T-helper 17 cell (primary cell): ENCODE measurements around the gene ARL6IP4. TPM values are rescaled to one million over a fixed set of nuclear protein-coding genes. Genes with fewer than 3 reads are reported as not detected.
A peak's percentile ranks its signal among the peaks of the same experiment; 100 is the strongest.

ENCODE experiments used
- ATAC-seq: fragments of 150-1000 bp; cut with Tn5 transposase; 2 replicates; pipeline ENCODE4 v1.10.0; 2021; ENCODE audit warnings: mild to moderate bottlenecking, moderate library complexity
- DNase-seq, 3 donors: peaks; one replicate each; pipeline versions ENCODE4 v3.0.0 to v3.0.0-alpha.2; 2020 to 2021
- H3K9me3 ChIP-seq: one replicate; pipeline ENCODE4 v1.7.0; 2013; ENCODE audit warnings: low read length, mild to moderate bottlenecking; ENCODE audit not compliant: control insufficient read depth, poor library complexity, severe bottlenecking
- H3K27ac Mint-ChIP-seq: one replicate; pipeline ENCODE4 v1.8.0; 2022; ENCODE audit warnings: mild to moderate bottlenecking, moderate library complexity, mixed read lengths
- H3K27me3 Mint-ChIP-seq: one replicate; pipeline ENCODE4 v1.8.0; 2022; ENCODE audit warnings: mixed read lengths
- H3K36me3 Mint-ChIP-seq: one replicate; pipeline ENCODE4 v1.8.0; 2022; ENCODE audit warnings: low read depth, mixed read lengths
- H3K4me1 Mint-ChIP-seq: one replicate; pipeline ENCODE4 v1.8.0; 2022; ENCODE audit warnings: mild to moderate bottlenecking, mixed read lengths
- H3K4me3 Mint-ChIP-seq: one replicate; pipeline ENCODE4 v1.8.0; 2022; ENCODE audit warnings: mild to moderate bottlenecking, moderate library complexity, mixed read lengths
- total RNA-seq, 4 donors: library from RNA in 2 of 4; stranded (reverse) in 2 of 4; gene quantifications; one replicate each; pipeline ENCODE4 v1.2.3 and lab custom pipeline; 2022 to 2026

ARL6IP4 gene
- total RNA-seq, 2 donors from 2014 or later = 109 to 131 TPM

DNA sequence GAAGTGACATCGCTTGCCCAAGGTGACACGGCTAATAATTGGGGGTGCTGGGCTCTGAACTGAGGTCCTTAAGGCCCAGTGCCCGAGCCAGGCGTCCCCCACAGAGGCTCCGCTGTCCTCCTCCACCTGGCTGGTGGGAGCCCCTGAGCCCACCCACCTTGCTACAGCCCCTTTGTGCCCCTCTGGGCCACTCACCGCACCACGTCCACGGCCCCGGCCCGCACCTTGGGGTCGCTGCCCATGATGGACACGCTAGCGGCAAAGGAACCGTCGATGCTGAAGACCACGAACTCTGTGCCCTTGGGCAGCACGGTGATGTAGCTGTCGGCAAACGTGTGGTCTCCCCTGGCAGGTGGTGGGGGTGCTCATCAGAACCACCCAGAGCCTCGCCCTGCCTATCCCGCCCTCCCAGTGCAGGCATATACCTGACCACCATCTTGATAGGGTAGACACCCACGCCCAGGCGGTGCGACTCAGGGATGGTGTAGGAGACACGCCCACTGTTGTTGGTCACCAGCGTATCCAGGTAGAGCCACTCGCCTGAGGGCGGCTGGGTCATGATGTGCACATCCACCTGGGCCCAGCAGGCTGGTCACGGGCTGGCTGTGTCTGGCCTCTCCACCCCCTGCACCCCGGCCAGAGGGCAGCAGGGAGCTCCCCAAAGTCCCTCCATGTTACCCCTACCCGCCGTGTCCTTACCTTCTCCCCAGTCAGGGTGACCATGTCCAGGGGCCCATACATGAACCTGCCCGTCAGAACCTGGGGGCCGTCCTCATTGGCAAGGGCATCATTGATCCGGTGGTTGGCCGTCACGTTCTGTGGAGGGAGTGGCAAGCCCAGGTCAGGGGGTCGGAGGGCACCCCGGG lies 6.8 kb downstream of the ARL6IP4 start:
- Mint-ChIP-seq H3K36me3 (no peaks in the 10 kb centered on the region), H3K27ac (no peak overlapping the region), H3K4me1 (peaks cover 17% of the 10 kb centered on the region), H3K27me3 (no peaks in the 10 kb centered on the region), H3K4me3 (no peak overlapping the region)
- DNase-seq (no peak), ATAC-seq (no peak)
- H3K9me3 ChIP-seq = no peaks in the 10 kb centered on the region

DNA sequence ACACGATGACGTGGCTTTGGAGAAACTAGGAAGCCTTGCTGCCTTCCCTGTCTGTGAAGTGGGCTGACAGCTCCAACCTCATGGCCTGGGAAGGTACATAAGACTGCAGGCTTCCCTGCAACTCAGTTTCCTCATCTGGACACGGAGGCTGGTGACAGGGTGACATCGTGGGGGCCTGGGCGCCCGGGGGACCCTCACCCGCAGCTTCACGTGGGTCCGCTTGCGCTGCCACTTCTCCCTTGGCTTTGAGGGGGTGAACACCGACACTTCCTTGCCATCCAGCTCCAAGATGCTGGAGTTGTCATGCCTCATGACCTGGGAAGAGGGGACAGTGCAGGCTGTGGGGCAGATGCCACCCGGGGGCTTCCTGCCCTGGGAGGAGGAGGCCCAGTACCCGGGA lies 7.6 kb downstream of the ARL6IP4 start:
- ATAC-seq (no peak), DNase-seq (no peak)
- no peaks in the 10 kb centered on the region for H3K9me3 ChIP-seq
- Mint-ChIP-seq H3K4me3 (no peak overlapping the region), H3K27me3 (no peaks in the 10 kb centered on the region), H3K36me3 (no peaks in the 10 kb centered on the region), H3K27ac (no peak overlapping the region), H3K4me1 (peaks cover 13% of the 10 kb centered on the region)

DNA sequence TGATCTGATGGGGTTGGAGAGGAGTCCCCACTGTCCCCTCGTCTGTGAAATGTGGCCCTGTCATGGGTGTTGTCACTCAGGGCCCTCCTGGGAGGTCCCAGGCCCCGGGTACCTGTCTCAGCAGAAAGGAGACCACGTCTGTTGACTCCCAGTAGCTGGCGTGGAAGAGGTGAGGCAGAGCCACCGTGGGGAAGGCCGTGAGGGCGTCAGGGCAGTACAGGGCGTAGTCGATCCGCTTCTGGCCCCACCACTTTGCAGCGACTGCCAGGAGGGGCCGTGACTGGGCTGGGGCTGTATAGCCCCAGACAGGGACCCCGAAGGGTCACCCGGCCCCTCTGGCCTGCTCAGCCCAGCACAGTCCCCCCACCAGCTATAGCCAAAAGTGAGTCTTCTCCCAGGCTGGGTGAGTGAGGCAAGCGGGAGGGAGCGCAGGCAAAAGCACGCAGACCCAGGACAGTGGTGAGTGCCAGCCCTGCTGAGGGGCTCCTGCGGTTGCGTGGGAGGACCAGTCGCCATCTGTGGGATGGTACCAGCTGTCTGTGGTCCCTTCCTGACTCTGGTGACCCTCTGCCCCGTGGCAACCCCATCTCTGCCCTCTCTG lies 8.2 kb downstream of the ARL6IP4 start:
- H3K27me3 Mint-ChIP-seq = no peaks in the 10 kb centered on the region
- no peak overlapping the region for H3K4me3 Mint-ChIP-seq
- ATAC-seq (no peak), DNase-seq (no peak)
- no peak overlapping the region for H3K27ac Mint-ChIP-seq
- H3K4me1 Mint-ChIP-seq = peaks cover 6% of the 10 kb centered on the region
- H3K36me3 Mint-ChIP-seq = no peaks in the 10 kb centered on the region
- no peaks in the 10 kb centered on the region for H3K9me3 ChIP-seq

DNA sequence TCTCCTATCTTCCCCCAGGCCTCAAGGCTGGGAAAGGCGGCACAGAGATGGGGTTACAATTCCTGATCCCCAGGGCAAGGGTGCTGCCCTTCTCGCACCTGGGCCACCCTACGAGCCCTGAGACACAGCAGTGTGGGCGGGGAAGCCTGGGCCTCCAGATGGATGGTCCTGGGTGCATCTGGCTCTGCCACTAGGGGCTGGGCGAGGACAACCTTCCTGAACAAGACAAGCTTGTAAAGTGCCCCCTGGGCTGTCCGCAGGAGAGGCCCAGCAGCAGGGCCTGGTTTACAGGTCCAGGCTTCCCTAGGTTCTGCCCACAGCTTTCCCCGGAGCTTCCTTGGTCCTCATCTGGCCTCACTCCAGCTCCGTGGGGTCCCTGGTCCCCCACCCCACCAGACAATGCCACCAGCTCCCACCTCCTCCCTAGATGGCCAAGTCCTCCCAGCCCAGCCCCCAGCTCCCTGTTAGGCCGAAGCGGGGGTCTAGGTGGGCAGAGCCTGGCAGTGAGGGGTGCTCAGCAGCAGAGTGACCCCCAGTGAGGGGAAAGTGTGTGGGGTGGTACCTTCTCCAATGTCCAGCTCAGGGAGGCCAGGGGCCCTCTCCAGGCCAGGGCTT lies 8.9 kb downstream of the ARL6IP4 start:
- Mint-ChIP-seq H3K27me3 (no peaks in the 10 kb centered on the region), H3K4me3 (no peak overlapping the region), H3K36me3 (no peaks in the 10 kb centered on the region), H3K4me1 (peaks cover 2% of the 10 kb centered on the region), H3K27ac (no peak overlapping the region)
- no peaks in the 10 kb centered on the region for H3K9me3 ChIP-seq
- DNase-seq (no peak), ATAC-seq (no peak)

DNA sequence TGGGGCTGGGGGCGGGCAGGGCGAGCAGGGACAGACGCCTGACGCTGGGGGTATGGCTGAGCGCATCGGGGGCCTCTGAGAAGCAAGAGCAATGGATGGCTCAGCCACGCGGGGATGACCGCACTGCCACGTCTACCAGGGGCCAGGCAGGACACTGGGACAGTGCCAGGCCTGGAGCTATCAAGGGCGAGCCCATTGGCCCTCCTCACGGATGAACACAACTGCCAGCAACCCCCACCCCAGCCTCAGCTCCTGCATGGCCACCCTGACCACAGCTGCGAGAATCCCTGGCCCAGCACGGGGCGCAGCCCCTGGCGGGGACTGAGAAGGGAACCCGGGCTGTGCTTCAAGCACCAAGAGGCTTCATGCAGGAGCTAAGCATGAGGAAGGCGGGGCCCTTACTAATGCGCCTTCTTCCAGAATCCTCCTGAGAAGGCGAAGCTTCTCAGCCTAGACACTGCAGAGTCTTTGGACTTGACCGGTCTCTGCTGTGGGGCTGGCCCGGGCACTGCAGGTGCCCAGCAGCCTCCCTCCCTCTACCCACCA lies 9.5 kb downstream of the ARL6IP4 start:
- no peak for ATAC-seq
- peaks cover 2% of the 10 kb centered on the region for H3K4me1 Mint-ChIP-seq
- no peaks in the 10 kb centered on the region for H3K27me3 Mint-ChIP-seq
- H3K27ac Mint-ChIP-seq = no peak overlapping the region
- no peak for DNase-seq
- H3K9me3 ChIP-seq = no peaks in the 10 kb centered on the region
- no peaks in the 10 kb centered on the region for H3K36me3 Mint-ChIP-seq
- no peak overlapping the region for H3K4me3 Mint-ChIP-seq

DNA sequence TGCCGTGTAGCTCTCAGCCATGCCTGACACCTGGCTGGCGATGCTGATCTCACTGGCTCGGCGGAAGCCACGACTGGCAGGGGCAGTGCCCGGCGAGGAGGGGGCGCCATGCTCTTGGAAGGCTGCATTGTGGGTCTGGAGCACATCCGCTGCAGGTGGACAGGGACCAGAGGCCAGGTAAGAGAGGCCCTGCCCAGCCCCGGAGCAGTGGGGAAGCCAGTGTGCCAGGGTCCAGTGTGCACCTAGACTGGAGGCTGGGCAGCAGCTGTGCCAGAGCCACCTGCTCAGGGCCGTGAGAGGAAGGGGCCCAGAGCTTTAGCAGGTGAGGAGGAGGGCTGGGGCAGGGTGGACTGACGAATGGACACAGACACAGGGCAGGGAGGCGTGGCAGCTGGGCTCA lies 10.1 kb downstream of the ARL6IP4 start:
- Mint-ChIP-seq H3K27ac (no peak overlapping the region), H3K36me3 (no peaks in the 10 kb centered on the region), H3K27me3 (no peaks in the 10 kb centered on the region), H3K4me1 (peaks cover 2% of the 10 kb centered on the region), H3K4me3 (no peak overlapping the region)
- no peaks in the 10 kb centered on the region for H3K9me3 ChIP-seq
- no peak for ATAC-seq
- DNase-seq = no peak

DNA sequence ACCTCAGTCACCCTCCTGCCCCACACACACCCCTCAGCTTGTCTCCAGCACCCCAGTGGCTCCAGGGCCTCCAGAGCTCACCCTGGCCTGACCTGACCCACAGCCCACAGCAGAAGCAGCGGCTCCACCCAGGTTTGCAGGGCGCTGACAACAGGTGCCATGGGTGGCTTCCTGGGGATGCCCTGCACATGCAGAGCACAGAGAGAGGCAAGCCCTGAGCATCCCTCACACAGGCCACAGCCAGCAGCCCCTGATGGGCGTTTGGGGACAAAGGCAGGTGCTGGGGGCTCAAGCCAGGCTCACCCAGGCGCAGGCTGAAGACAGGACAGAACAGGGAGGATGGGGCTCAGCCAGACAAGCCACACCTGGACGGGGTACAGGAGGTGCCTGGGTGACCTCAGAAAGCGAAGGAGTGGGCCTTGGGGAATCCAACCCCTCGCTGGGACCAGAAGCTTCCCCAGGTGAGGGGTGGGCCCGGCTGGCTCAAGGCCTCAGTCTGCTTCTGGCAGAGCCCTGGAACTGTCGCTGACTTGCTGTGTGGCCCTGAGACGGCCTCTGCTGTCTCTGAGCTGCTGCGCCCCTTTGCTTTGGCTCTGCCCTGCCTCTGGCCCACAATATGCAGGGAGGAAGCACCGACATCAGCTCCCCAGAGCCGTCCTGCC lies 10.6 kb downstream of the ARL6IP4 start:
- Mint-ChIP-seq H3K27me3 (no peaks in the 10 kb centered on the region), H3K4me1 (peaks cover 2% of the 10 kb centered on the region), H3K4me3 (no peak overlapping the region), H3K36me3 (no peaks in the 10 kb centered on the region), H3K27ac (no peak overlapping the region)
- ATAC-seq (no peak), DNase-seq (no peak)
- no peaks in the 10 kb centered on the region for H3K9me3 ChIP-seq

DNA sequence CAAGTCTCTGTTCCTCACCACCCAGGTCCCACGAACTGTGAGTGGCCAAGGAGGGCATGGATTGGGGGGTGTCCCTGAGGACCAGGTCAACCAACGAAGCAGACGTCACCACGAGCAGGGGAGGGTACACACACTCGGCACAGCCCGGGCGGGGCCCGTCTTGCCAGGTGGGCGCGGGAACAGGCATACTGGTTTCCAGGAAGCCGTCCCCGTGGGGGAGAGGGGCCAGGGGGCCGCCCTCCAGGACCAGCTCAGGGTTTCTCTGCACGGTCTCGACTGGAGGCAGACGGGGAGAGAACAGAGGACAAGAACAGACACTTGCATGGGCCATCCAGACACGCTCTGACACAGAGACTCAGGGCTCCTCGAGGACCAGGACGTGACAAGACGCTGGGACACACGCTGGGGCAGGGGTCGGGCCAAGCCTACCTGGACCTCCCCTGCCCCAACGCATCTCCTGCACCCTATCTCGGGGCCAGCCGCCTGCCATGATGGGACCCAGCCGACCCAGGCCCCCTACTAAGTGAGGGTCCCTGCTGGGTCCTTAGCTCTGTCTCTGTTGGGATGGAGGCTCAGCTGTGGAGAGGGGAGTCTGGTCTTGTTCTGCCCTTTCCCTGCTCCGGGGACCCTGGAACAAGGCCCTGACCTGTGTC lies 11.3 kb downstream of the ARL6IP4 start:
- H3K27ac Mint-ChIP-seq = no peak overlapping the region

DNA sequence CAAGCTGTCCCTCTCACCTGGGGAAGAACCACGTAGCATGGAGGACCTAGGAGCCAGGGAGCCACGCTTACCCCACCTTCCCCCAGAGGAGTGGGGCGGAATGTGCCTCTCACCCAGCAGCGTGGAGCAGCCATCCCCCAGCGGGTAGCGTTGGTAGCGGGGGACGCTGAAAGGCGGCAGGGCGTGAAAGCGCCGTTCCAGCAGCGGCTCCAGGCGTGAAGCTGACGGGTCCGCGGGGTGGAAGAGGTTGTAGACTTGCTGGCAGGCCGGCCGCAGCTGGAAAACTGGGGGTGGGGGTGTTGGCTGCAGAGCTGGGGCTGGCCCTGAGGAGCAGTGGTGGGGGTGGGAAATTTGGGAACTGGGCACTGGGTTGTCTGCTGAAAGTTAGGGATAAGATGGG lies 11.9 kb downstream of the ARL6IP4 start:
- no peaks in the 10 kb centered on the region for H3K9me3 ChIP-seq
- ATAC-seq (no peak), DNase-seq (no peak)
- Mint-ChIP-seq H3K36me3 (no peaks in the 10 kb centered on the region), H3K27ac (no peak overlapping the region), H3K27me3 (no peaks in the 10 kb centered on the region), H3K4me1 (peaks cover 2% of the 10 kb centered on the region), H3K4me3 (no peak overlapping the region)

More for the DNA sequence above, 11.3 kb downstream of the ARL6IP4 start:
- DNase-seq (no peak), ATAC-seq (no peak)
- Mint-ChIP-seq H3K36me3 (no peaks in the 10 kb centered on the region), H3K27me3 (no peaks in the 10 kb centered on the region), H3K4me3 (no peak overlapping the region), H3K4me1 (peaks cover 2% of the 10 kb centered on the region)
- no peaks in the 10 kb centered on the region for H3K9me3 ChIP-seq

DNA sequence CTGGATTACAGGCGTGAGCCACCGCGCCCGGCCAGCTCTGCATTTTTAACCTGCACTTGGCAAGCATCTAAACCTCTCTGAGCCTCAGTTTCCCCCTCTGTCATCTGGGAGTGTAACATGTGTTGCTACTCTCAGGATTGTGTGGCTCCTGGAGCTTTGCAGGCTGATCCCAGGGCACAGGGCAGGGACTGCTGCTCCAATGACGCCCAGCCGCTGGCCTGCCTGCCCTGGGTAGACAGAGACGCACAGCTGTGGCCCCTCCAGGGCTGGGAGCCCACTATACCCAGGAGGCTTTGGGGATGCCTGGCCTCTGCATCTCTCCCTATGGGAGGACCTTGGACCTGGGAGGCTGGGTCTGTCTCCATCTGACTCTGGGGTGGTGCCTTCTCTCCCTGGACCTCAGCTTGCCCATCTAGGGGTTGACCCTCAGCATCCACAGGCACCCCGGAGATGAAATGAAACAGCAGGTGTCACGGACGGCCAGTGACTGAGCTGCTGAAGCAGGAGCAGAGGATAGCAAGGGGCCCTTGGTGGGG lies 13.7 kb downstream of the ARL6IP4 start:
- H3K36me3 Mint-ChIP-seq = no peaks in the 10 kb centered on the region
- H3K4me3 Mint-ChIP-seq = no peak overlapping the region
- ATAC-seq (no peak), DNase-seq (peak in 1 of 3 donors; percentile 7)
- no peaks in the 10 kb centered on the region for H3K27me3 Mint-ChIP-seq
- H3K4me1 Mint-ChIP-seq = no peaks in the 10 kb centered on the region
- no peaks in the 10 kb centered on the region for H3K9me3 ChIP-seq
- peak overlapping the region; percentile 66 for H3K27ac Mint-ChIP-seq

DNA sequence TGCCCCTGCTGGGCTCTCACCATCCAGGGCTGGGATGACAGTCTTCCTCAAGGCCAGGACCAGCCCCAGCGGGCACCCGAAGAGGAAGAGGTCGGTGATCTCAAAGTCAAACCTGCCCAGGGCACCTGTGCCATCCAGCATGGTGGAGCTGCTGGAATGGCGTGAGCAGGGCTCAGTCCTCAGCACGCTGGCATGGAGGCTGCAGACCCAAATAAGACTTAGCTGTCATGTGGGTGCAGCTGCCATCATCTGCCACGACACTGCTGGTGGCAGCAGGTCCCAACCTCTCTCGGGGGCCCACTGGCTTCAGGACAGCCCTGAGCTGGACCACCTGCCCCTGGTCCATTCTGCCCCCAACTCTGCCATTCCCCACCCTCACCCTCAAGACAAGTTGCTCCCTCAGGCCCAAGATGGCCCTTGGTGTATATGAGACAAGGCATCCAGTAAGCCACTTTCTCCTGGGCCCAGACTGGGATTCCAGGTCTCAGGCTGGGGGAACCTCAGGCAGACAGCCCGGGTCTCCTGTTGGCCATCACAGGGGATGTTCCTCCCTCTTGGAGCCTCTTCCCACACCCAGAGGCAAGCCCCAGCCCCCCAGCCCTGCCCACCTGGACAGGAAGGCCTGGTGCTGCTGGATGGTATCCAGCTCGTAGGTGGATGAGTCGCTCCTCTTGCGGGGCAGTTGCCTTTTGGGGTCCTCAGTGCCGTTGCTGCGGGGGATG lies 14.5 kb downstream of the ARL6IP4 start:
- Mint-ChIP-seq H3K27me3 (no peaks in the 10 kb centered on the region), H3K27ac (no peak overlapping the region), H3K36me3 (no peaks in the 10 kb centered on the region), H3K4me1 (no peaks in the 10 kb centered on the region), H3K4me3 (no peak overlapping the region)
- DNase-seq (no peak), ATAC-seq (no peak)
- H3K9me3 ChIP-seq = no peaks in the 10 kb centered on the region

DNA sequence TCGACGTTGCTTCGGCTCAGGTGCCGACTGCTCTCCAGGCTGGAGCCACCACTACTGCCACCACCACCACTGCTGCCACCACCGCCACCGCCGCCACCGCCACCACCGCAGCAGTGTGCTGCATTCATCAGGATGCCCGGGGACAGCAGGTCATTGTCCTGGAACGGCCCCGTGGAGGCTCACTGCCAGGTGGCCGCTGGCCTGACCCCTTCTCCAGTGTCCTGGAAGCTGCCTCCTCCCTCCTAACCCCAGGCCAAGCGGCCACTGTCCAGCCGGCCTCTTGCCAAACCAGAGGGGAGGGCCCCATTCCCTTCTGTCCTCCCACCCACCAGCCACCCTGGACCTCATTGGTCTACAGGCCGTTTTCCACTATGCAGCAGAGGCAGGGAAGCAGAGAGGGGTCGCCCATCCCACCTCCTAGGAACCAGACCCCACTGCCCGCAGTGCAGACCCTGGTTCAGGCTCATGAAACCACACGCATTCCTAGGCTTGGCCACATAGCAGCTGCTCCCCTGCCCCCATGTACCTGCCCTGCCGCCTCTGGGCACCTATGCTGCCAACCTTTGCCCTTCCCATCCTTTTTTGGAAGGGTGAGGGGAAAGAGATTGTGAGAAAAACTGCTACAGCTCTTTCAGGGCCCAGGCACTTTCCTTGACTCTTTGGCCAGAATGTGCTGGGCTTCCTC lies 15.2 kb downstream of the ARL6IP4 start:
- Mint-ChIP-seq H3K27ac (no peak overlapping the region), H3K36me3 (no peaks in the 10 kb centered on the region), H3K4me1 (no peaks in the 10 kb centered on the region), H3K27me3 (no peaks in the 10 kb centered on the region), H3K4me3 (no peak overlapping the region)
- ATAC-seq (no peak), DNase-seq (no peak)
- no peaks in the 10 kb centered on the region for H3K9me3 ChIP-seq
